Epithelial cell of esophagus (primary cell): ENCODE results near the gene CDKAL1.

Experiments used
- DNase-seq: peaks from one replicate; pipeline ENCODE4 v3.0.0; 2010; ENCODE audit warnings: low read depth
- H3K4me3 ChIP-seq: 2 replicates; pipeline ENCODE4 v1.5.1; 2011; ENCODE audit warnings: mild to moderate bottlenecking, low read length, control low read depth
- TF ChIP-seq, protein P1 (sequence below): IDR thresholded peaks from 2 replicates; pipeline ENCODE4 v1.5.1; 2011; ENCODE audit warnings: low read depth, mild to moderate bottlenecking, low read length, control low read depth, inconsistent platforms; ENCODE audit not compliant: insufficient read depth; ENCODE audit errors: missing control alignments

CDKAL1 gene

DNA sequence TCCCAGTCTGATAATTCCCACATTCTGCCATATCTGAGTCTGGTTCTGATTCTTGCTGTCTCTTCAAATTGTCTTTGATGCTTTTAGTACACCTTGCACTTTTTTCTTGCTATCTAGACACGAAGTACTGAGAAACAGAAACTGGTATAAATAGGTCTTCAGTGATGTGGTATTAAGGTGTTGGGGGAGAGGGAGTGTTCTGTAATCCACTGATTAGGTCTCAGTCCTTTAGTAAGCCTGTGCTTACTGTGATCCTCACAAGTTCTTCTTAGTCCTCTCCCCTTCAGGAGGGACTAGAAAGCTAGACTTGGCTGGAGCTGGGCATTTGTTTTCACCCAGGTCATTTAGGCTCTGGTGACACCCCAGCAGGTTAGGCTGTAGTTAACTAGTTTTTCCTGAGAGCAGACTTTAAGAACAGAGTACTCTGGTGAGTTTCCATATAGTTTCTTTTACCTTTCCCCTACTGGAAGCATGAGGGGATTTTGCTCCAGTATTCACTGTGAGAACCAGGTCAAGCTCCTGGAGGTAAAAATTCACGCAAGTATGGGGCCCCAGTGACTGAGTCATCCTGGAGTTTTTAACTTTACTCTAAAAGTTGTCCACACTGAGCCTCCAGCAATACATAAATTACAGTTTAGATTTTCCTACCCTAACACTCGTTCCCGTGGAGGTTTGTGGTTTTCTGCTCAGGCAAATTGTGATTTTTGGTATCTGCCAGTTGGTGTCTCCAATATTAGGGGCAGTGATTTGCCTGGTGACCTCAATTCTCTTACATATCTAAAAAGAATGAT lies 154.6 kb downstream of the CDKAL1 start:
- H3K4me3 ChIP-seq = no peak overlapping the region
- TF ChIP-seq, protein P1, sequence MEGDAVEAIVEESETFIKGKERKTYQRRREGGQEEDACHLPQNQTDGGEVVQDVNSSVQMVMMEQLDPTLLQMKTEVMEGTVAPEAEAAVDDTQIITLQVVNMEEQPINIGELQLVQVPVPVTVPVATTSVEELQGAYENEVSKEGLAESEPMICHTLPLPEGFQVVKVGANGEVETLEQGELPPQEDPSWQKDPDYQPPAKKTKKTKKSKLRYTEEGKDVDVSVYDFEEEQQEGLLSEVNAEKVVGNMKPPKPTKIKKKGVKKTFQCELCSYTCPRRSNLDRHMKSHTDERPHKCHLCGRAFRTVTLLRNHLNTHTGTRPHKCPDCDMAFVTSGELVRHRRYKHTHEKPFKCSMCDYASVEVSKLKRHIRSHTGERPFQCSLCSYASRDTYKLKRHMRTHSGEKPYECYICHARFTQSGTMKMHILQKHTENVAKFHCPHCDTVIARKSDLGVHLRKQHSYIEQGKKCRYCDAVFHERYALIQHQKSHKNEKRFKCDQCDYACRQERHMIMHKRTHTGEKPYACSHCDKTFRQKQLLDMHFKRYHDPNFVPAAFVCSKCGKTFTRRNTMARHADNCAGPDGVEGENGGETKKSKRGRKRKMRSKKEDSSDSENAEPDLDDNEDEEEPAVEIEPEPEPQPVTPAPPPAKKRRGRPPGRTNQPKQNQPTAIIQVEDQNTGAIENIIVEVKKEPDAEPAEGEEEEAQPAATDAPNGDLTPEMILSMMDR = no peak
- peak; percentile 23 for DNase-seq

- DNase-seq = no peak
- no peak overlapping the region for H3K4me3 ChIP-seq
- TF ChIP-seq, protein P1 = no peak
Measured at GRCh38 chr6:20691185-20691584, 156.9 kb downstream of the CDKAL1 start.

GRCh38 chr6:20692023-20692422 lies 157.8 kb downstream of the CDKAL1 start:
- no peak overlapping the region for H3K4me3 ChIP-seq
- TF ChIP-seq, protein P1 = no peak
- no peak for DNase-seq

DNA sequence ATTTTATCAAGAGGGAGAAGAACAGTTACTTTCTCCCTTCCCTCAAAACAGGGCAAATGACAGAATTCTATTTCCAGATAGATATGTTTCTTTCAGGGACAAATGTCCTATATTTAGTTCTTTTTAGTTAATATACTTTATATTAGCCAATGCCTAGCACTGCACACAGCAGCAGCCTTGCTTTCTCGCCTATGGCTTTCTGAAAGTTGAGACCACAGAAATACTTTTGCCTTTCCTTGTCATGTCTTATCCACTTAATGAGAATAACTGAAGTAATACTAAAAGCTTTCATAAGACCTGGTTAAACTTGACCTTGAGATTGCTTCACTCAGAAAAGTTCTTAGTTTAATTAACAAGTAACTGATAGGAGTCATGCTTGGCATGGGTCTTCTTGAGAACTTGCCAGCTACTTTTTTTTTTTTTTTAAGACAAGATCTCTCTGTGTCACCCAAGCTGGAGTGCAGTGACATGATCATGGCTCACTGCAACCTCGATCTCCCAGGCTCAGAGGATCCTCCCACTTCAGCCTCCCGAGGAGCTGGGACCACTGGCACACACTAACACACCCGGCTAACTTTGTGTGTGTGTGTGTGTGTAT lies 159.3 kb downstream of the CDKAL1 start:
- TF ChIP-seq, protein P1 = no peak
- H3K4me3 ChIP-seq = no peak overlapping the region
- peak; percentile 47 for DNase-seq

DNA sequence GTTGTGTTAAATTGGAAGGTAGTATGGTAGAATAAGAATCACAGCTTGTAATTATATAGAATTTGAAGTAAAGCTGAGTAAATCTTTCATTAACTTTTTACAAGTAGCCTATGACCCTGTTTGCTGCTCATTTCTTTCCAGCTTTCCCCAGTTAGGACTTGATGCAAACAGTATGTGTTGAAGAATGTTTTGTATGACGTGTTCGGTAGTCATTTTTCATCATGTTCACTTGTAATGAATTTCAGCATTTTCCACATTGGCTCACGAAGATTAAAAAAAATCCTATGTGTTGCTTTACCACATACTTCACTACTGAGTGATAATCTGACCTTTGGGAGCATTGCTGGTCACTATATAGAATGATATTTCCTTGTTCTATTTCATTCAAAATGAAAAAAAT lies 162.4 kb downstream of the CDKAL1 start:
- DNase-seq = peak; percentile 16
- TF ChIP-seq, protein P1 = no peak
- H3K4me3 ChIP-seq = no peak overlapping the region

DNA sequence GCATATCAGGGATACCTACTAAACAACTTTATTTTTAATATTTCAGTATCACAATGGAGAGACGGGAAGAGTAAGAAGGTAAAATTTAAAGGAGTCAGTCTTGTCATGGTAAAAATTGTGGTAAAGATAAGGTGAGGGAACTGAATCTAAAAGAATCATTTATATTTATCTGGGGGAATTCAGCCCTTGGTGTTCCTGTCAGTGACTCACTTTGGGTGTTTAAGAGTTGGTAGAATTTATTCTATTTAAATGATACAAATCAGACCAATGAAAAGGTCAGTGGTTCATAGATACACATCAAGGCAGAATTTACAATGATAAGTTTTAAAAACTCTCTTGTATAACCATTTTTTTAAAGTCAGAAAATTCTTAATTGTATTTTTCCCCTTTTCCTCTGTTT lies 164.4 kb downstream of the CDKAL1 start:
- TF ChIP-seq, protein P1 = no peak
- no peak for DNase-seq
- H3K4me3 ChIP-seq = no peak overlapping the region

- H3K4me3 ChIP-seq = no peak overlapping the region
- TF ChIP-seq, protein P1 = no peak
- peak; percentile 88 for DNase-seq
Measured at GRCh38 chr6:20699402-20699801, 165.1 kb downstream of the CDKAL1 start.
